Measurements from ENCODE around the gene CFAP251.

The CFAP251 gene

GRCh38 chr12:121963341-121964018 is 45.1 kb downstream of the CFAP251 start:
- DNase-seq (ENCODE audit: low spot score): no peak
- H3K27ac ChIP-seq: peak overlapping the region; percentile 42; the same call in 1 of the 2 replicates
- TF ChIP-seq CTCF (conservative IDR thresholded peaks at IDR 0.05; ENCODE audit: low read depth): no peak
- ChIA-PET CTCF (no interaction called here), POLR2A (ENCODE audit: low non-redundant PET) (no interaction called here)

GRCh38 chr12:121964813-121965643 is 46.6 kb downstream of the CFAP251 start:
- H3K27ac ChIP-seq: peak overlapping the region; percentile 64
- no peak for TF ChIP-seq CTCF (conservative IDR thresholded peaks at IDR 0.05; ENCODE audit: low read depth)
- CTCF ChIA-PET: no interaction called here
- DNase-seq (ENCODE audit: low spot score): peak; percentile 50
- POLR2A ChIA-PET (ENCODE audit: low non-redundant PET): no interaction called here

- DNase-seq (ENCODE audit: low spot score): no peak
- no peak overlapping the region for H3K27ac ChIP-seq
- ChIA-PET CTCF (interaction anchor here (0.6 kb wide), 2 partner anchors 72 to 151 kb away, joined by 3 to 4 read pairs; no protein-coding TSS in a partner anchor), POLR2A (ENCODE audit: low non-redundant PET) (no interaction called here)
- TF ChIP-seq CTCF (conservative IDR thresholded peaks at IDR 0.05; ENCODE audit: low read depth): no peak
Measured at GRCh38 chr12:121966959-121967358, 48.6 kb downstream of the CFAP251 start.

- H3K27ac ChIP-seq: no peak overlapping the region
- no peak for TF ChIP-seq CTCF (conservative IDR thresholded peaks at IDR 0.05; ENCODE audit: low read depth)
- DNase-seq (ENCODE audit: low spot score): no peak
- ChIA-PET POLR2A (ENCODE audit: low non-redundant PET) (no interaction called here), CTCF (no interaction called here)
Measured at GRCh38 chr12:121968876-121969275, 50.5 kb downstream of the CFAP251 start.

- CTCF ChIA-PET: interaction anchor here (0.5 kb wide), 1 partner anchor 62 kb away, joined by 7 read pairs; no protein-coding TSS in a partner anchor
- H3K27ac ChIP-seq: 0 out of 2 replicates have a peak overlapping the region, but pooled peaks have one; percentile 27
- POLR2A ChIA-PET (ENCODE audit: low non-redundant PET): no interaction called here
Measured at GRCh38 chr12:121969726-121970125, 51.3 kb downstream of the CFAP251 start.

More at GRCh38 chr12:121969726-121970125, 51.3 kb downstream of the CFAP251 start:
- DNase-seq (ENCODE audit: low spot score): no peak
- TF ChIP-seq CTCF (conservative IDR thresholded peaks at IDR 0.05; ENCODE audit: low read depth): no peak
